C4-2B (cell line): ENCODE results near the gene EFNA5.
"Not testable (repeated sequence)": the region's sequence is repeated elsewhere in the genome, so short reads cannot be mapped to it uniquely, and the experiment has no call there.

ENCODE experiments used
- H3K27ac ChIP-seq: fragments of 450-650 bp; 2 replicates; pipeline ENCODE4 v1.5.1; 2017
- CTCF ChIP-seq: fragments of 450-650 bp; conservative IDR thresholded peaks from 2 replicates; pipeline ENCODE4 v1.5.1; 2017; ENCODE audit warnings: mild to moderate bottlenecking
- ZFX ChIP-seq: fragments of 450-650 bp; IDR thresholded peaks from 2 replicates; pipeline ENCODE4 v1.6.1; 2017

The EFNA5 gene

DNA sequence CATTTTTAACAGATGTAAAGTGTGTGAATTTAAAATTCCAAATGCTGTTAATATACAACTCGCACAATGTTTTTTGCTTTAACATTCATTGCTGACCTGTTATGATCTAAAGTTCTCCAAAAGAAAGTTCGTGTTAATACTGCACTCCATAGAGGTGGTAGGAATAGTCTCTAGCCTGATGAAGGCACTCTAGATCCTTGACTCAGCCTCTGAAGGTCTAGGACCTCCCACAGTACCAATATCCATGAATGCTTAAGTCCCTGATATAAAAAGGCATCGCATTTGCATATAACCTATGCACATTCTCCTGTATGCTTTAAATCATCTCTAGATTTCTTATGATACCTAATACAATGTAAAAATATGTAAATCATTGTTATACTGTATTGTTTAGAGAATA, 213.6 kb downstream of the EFNA5 start:
- no peak overlapping the region for H3K27ac ChIP-seq
- TF ChIP-seq ZFX (no peak), CTCF (no peak)

- H3K27ac ChIP-seq, result no peak overlapping the region
- TF ChIP-seq ZFX (no peak), CTCF (no peak)
Observed at GRCh38 chr5:107456281-107456715, 214.4 kb downstream of the EFNA5 start.

DNA sequence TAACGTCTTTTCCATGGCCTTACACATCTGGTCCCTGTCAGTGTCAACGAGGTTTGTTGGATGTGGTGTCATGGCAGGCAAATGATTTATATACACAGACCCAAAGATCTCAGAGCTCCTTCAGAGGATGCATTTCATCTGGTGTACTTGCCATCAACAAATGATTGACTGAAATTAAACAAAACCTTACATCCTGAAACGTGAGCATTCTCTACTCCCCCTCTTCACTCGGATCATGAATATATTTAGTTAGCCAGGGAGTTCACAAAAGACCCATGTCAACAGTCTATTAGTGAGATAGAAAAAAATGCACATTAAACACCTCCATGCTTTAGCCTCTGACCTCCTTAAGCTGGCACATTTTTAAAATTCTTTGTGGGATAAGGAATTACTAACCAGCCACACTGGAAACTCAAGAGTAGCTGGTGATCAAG, 215.6 kb downstream of the EFNA5 start:
- no peak overlapping the region for H3K27ac ChIP-seq
- TF ChIP-seq ZFX, result no peak
- TF ChIP-seq CTCF, result no peak

GRCh38 chr5:107451827-107452226, 218.9 kb downstream of the EFNA5 start:
- H3K27ac ChIP-seq, result not testable (repeated sequence)

DNA sequence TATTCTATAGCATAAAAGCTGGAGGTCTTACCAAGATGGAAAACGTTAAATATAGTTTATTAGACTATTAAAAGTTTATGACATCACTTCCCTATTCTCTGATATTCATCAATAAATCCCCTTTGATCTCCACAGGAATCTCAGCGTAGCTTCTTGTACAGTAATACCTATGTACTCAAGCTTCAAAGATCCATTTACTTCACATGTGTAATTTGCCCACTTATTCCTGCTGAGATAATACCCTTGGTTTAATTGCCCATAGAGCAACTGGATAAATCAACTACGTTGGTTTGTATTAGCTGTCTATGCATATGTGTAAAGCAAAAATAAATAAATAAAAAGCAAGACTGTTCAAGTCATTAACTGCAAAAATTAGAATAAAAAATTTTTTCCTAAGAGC, 219.7 kb downstream of the EFNA5 start:
- no peak for TF ChIP-seq CTCF
- no peak for TF ChIP-seq ZFX

DNA sequence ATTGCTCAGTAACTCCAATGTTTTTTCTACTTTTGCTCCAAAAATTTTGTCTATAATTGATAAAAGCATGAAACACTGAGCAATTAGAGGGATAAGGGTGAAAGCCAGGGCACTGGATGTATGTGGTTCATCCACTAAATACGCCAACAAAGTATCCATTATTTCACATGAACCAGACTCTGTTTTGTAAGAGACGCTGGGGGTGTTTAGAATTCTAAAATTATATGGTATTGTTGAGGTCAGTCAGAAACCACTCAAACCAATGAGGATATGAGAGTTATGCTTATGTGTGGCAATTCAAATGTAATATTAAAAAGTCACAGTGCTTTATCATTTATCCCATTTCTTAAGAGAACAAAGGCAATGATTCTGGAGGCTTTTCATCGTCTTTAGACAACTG, 220.2 kb downstream of the EFNA5 start:
- TF ChIP-seq CTCF (no peak), ZFX (no peak)
- H3K27ac ChIP-seq, result no peak overlapping the region

More for the DNA sequence above, 219.7 kb downstream of the EFNA5 start:
- no peak overlapping the region for H3K27ac ChIP-seq

DNA sequence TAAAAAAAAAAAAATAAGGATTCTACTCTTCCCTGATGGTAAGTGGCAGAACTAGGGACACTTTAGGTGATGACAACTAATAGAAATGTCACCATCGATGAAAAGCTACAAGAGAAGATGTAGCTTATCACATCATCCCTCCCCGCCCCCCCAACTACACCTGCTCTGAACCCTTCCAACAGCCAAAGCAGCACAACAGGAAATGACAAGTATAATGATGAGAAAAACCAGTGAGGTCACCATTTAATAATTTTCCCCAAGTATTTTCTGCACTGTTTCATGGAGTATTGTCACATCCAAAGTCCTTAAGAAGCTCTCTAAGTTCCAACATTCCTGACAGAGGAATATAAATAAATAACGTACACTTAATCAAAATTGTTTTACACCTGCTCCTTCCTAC, 221.4 kb downstream of the EFNA5 start:
- TF ChIP-seq ZFX (no peak), CTCF (no peak)
- no peak overlapping the region for H3K27ac ChIP-seq

GRCh38 chr5:107447587-107447986, 223.2 kb downstream of the EFNA5 start:
- H3K27ac ChIP-seq, result no peak overlapping the region
- no peak for TF ChIP-seq CTCF
- TF ChIP-seq ZFX, result no peak
